MCF 10A (cell line): Measurements from ENCODE around the gene OVOL2. TPM values are rescaled to one million over a fixed set of nuclear protein-coding genes. Genes with fewer than 3 reads are reported as not detected.
A peak's percentile ranks its signal among the peaks of the same experiment; 100 is the strongest.
"Not testable (repeated sequence)": the region's sequence is repeated elsewhere in the genome, so short reads cannot be mapped to it uniquely, and the experiment has no call there.

ENCODE experiments used
- Bru-seq: library from RNA; stranded (reverse); fragments of 400-500 nt; gene quantifications from one replicate; lab custom pipeline; 2021; lab: Mats Ljungman, UMichigan
- BruChase-seq, 2 experiments: library from RNA; stranded (reverse); fragments of 400-500 nt; gene quantifications; one replicate each; lab custom pipeline; 2021; lab: Mats Ljungman, UMichigan
- BruUV-seq: library from RNA; stranded (reverse); fragments of 400-500 nt; replicated peaks from 2 replicates; lab custom pipeline; 2021; lab: Mats Ljungman, UMichigan
- CTCF ChIA-PET: fragments of 300-600 bp; sonication (Branson Sonifier 250); formaldehyde crosslinking; extraction: SDS; loops from one replicate; lab custom pipeline; 2021; ENCODE audit warnings: antibody characterized with exemption, inconsistent platforms; lab: Yijun Ruan, JAX
- POLR2A ChIA-PET: fragments of 300-600, 350-650 bp; sonication (Branson Sonifier 250); formaldehyde crosslinking; extraction: SDS; loops from one replicate; lab custom pipeline; 2020; ENCODE audit warnings: antibody characterized with exemption, inconsistent platforms; lab: Yijun Ruan, JAX
- DNase-seq: peaks from one replicate; pipeline ENCODE4 v3.0.0-alpha.2; 2018; ENCODE audit not compliant: unreplicated experiment
- H3K27ac Mint-ChIP-seq: one replicate; pipeline ENCODE4 v1.8.0; 2022; ENCODE audit warnings: mild to moderate bottlenecking, low read depth, mixed read lengths; ENCODE audit not compliant: unreplicated experiment
- H3K27me3 Mint-ChIP-seq: one replicate; pipeline ENCODE4 v1.8.0; 2022; ENCODE audit warnings: mixed read lengths; ENCODE audit not compliant: insufficient read depth, unreplicated experiment
- H3K36me3 Mint-ChIP-seq: one replicate; pipeline ENCODE4 v1.8.0; 2022; ENCODE audit warnings: mild to moderate bottlenecking, moderate library complexity, mixed read lengths; ENCODE audit not compliant: insufficient read depth, unreplicated experiment
- H3K4me1 Mint-ChIP-seq: one replicate; pipeline ENCODE4 v1.8.0; 2022; ENCODE audit warnings: mixed read lengths; ENCODE audit not compliant: insufficient read depth, unreplicated experiment
- H3K4me3 Mint-ChIP-seq: one replicate; pipeline ENCODE4 v1.8.0; 2022; ENCODE audit warnings: mild to moderate bottlenecking, moderate library complexity, mixed read lengths; ENCODE audit not compliant: unreplicated experiment
- H3K9me3 Mint-ChIP-seq: one replicate; pipeline ENCODE4 v1.8.0; 2022; ENCODE audit warnings: mixed read lengths; ENCODE audit not compliant: unreplicated experiment
- CTCF ChIP-seq: fragments of 200-600 bp; IDR thresholded peaks from one replicate; pipeline ENCODE4 v1.8.0; 2022; ENCODE audit warnings: antibody characterized with exemption, mild to moderate bottlenecking; ENCODE audit not compliant: unreplicated experiment
- intact Hi-C: fragments of 100-400 bp; cut with micrococcal nuclease; formaldehyde crosslinking; loops from 2 replicates; pipeline ENCODE4 v1.14.1; 2022
- long read RNA-seq: library from polyadenylated mRNA; stranded (forward); transcript quantifications from one replicate; pipeline ENCODE4 v2.0.0, GENCODE V29; 2022
- total RNA-seq: library from RNA; stranded (reverse); gene quantifications from 2 replicates; pipeline ENCODE4 v1.2.3, GENCODE V29; 2022

OVOL2 gene
- total RNA-seq, result 2.0 and 2.1 TPM in 2 replicates
- Bru-seq, nascent RNA, result percentile 29 among the genes with signal in this experiment
- percentile 25 among the genes with signal in this experiment for BruChase-seq, experiment 1, labeled RNA remaining after a 6-hour chase
- percentile 33 among the genes with signal in this experiment for BruChase-seq, experiment 2, labeled RNA remaining after a 2-hour chase
- long read RNA-seq, partial matches to known transcripts, result 1 of 9 reads
- long read RNA-seq, other reads (novel, unspliced or antisense), result 5 of 9 reads

GRCh38 chr20:18057101-18057993 lies at the start of gene OVOL2:
TSS of gene OVOL2 (minus strand) at chr20:18057916. CDS start at chr20:18057634, 282 bp downstream.
- no peaks in the 10 kb centered on the region for H3K36me3 Mint-ChIP-seq
- POLR2A ChIA-PET, result interaction anchor here (0.6 to 4.2 kb wide), 21 partner anchors 12 to 526 kb away, joined by 3 to 19 read pairs (median 4); partner anchors contain the start of genes KAT14, PET117 and ZNF133

GRCh38 chr20:18103497-18103896 lies 45.8 kb upstream of the OVOL2 start:
- Mint-ChIP-seq H3K9me3 (no peaks in the 10 kb centered on the region), H3K36me3 (peaks cover 6% of the 10 kb centered on the region), H3K4me1 (no peaks in the 10 kb centered on the region), H3K4me3 (no peak overlapping the region), H3K27me3 (no peaks in the 10 kb centered on the region), H3K27ac (no peak overlapping the region)
- intact Hi-C loops, result no loop called here
- no peak for TF ChIP-seq CTCF
- ChIA-PET CTCF (interaction anchor here (0.6 kb wide), 2 partner anchors 55 to 1221 kb away, joined by 3 to 4 read pairs; no protein-coding TSS in a partner anchor), POLR2A (interaction anchor here (0.9 kb wide), 1 partner anchor 45 kb away, joined by 3 read pairs; the partner anchor contains the start of gene OVOL2)
- no peak for DNase-seq
- no TSS peak for BruUV-seq

More at GRCh38 chr20:18057101-18057993, at the start of gene OVOL2:
- Mint-ChIP-seq H3K27ac (no peak within 1 kb of the TSS), H3K4me1 (peaks cover 20% of the 10 kb centered on the region), H3K9me3 (no peaks in the 10 kb centered on the region), H3K27me3 (peaks cover 30% of the 10 kb centered on the region), H3K4me3 (peak within 1 kb of the TSS; percentile 71)
- no TSS peak for BruUV-seq
- intact Hi-C loops, result no loop called here
- DNase-seq, result peak; percentile 51
- CTCF ChIA-PET, result interaction anchor here (0.6 to 1.4 kb wide), 9 partner anchors 9 to 221 kb away, joined by 3 to 4 read pairs (median 3); no protein-coding TSS in a partner anchor
- no peak for TF ChIP-seq CTCF

GRCh38 chr20:18101125-18101810 lies 43.6 kb upstream of the OVOL2 start:
- no peak for TF ChIP-seq CTCF
- Mint-ChIP-seq H3K36me3 (no peaks in the 10 kb centered on the region), H3K27ac (no peak overlapping the region), H3K9me3 (no peaks in the 10 kb centered on the region), H3K4me1 (no peaks in the 10 kb centered on the region), H3K27me3 (no peaks in the 10 kb centered on the region), H3K4me3 (no peak overlapping the region)
- BruUV-seq, result no TSS peak
- intact Hi-C loops, result no loop called here
- ChIA-PET POLR2A (interaction anchor here (0.9 to 1.2 kb wide), 2 partner anchors 8 to 33 kb away, joined by 3 to 4 read pairs; no protein-coding TSS in a partner anchor), CTCF (no interaction called here)
- no peak for DNase-seq

GRCh38 chr20:18100569-18100968 lies 42.9 kb upstream of the OVOL2 start:
- intact Hi-C loops, BruUV-seq, H3K36me3 Mint-ChIP-seq, DNase-seq, H3K4me1 Mint-ChIP-seq, H3K27ac Mint-ChIP-seq, POLR2A ChIA-PET, CTCF ChIA-PET, H3K4me3 Mint-ChIP-seq, H3K9me3 Mint-ChIP-seq, H3K27me3 Mint-ChIP-seq: not testable (repeated sequence)
